ENCODE results near the gene LRRC49.

The LRRC49 gene

DNA sequence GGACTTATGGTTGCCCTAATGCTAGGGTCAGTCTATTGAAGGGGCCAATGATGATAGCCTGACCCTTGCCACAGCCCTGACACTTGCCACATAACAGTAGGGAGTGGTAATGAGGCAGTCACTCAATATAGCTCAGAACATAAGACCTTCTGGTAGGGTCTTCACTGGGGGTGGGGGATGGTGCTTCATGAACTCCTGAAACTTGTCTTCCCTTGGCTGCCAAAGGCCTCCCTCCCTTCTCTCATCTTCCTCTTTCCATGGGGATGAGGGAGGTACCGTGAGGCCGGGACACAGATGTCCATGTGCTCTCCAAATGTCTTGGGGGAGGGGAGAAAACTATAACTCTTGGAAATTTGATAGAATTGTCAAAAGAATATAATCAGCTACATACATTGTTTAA, 201.5 kb downstream of the LRRC49 start:
- no peak for DNase-seq

GRCh38 chr15:71096676-71097075, 204.1 kb downstream of the LRRC49 start:
- no peak for DNase-seq

- no peak for DNase-seq
These were observed 205.3 kb downstream of the LRRC49 start for GRCh38 chr15:71097890-71098289.

GRCh38 chr15:71098920-71099319, 206.3 kb downstream of the LRRC49 start:
- DNase-seq, result no peak
